ENCODE measurements around the gene PPP4R4. TPM values are rescaled to one million over a fixed set of nuclear protein-coding genes. Genes with fewer than 3 reads are reported as not detected.

Gene PPP4R4
- polyA plus RNA-seq, 1 of the 3 experiments (the other 2 are of a cell fraction) = 2.5 TPM

Other genes starting within 250 kb of the PPP4R4 start
- gene FAM181A, start 247.0 kb upstream of the PPP4R4 start, polyA plus RNA-seq (2012; rRNA removed) = not detected in 2 replicates
- 0.13 and 0.15 TPM in 2 replicates for gene ASB2, start 197.8 kb upstream of the PPP4R4 start, polyA plus RNA-seq (2012; rRNA removed)
- not detected in 2 replicates for gene CCDC197, start 177.0 kb upstream of the PPP4R4 start, polyA plus RNA-seq (2012; rRNA removed)
- 1.3 and 1.4 TPM in 2 replicates for gene OTUB2, start 148.0 kb upstream of the PPP4R4 start, polyA plus RNA-seq (2012; rRNA removed)
- gene DDX24, start 93.1 kb upstream of the PPP4R4 start, polyA plus RNA-seq (2012; rRNA removed) = 108 and 148 TPM in 2 replicates
- 35.3 and 41.1 TPM in 2 replicates for gene IFI27L1, start 93.0 kb upstream of the PPP4R4 start, polyA plus RNA-seq (2012; rRNA removed)
- 1.2 and 2.4 TPM in 2 replicates for gene IFI27, start 63.6 kb upstream of the PPP4R4 start, polyA plus RNA-seq (2012; rRNA removed)
- gene IFI27L2, start 44.7 kb upstream of the PPP4R4 start, polyA plus RNA-seq (2012; rRNA removed) = 200 and 208 TPM in 2 replicates
- not detected in 2 replicates for gene SERPINA10, start 118.9 kb downstream of the PPP4R4 start, polyA plus RNA-seq (2012; rRNA removed)
- 0.46 and 0.65 TPM in 2 replicates for gene SERPINA6, start 149.0 kb downstream of the PPP4R4 start, polyA plus RNA-seq (2012; rRNA removed)
- not detected in 2 replicates for gene SERPINA2, start 192.4 kb downstream of the PPP4R4 start, polyA plus RNA-seq (2012; rRNA removed)
- gene SERPINA1, start 214.3 kb downstream of the PPP4R4 start, polyA plus RNA-seq (2012; rRNA removed) = 10.5 and 11.3 TPM in 2 replicates